GM21825 (cell line): ENCODE measurements around the gene SIGLEC12.
"Not testable (repeated sequence)": the region's sequence is repeated elsewhere in the genome, so short reads cannot be mapped to it uniquely, and the experiment has no call there.

Experiments used
- ATAC-seq: cut with Tn5 transposase; IDR thresholded peaks from one replicate; pipeline ENCODE4 v1.9.1; 2021; ENCODE audit warnings: mild to moderate bottlenecking, moderate library complexity; ENCODE audit not compliant: unreplicated experiment

Gene SIGLEC12

DNA sequence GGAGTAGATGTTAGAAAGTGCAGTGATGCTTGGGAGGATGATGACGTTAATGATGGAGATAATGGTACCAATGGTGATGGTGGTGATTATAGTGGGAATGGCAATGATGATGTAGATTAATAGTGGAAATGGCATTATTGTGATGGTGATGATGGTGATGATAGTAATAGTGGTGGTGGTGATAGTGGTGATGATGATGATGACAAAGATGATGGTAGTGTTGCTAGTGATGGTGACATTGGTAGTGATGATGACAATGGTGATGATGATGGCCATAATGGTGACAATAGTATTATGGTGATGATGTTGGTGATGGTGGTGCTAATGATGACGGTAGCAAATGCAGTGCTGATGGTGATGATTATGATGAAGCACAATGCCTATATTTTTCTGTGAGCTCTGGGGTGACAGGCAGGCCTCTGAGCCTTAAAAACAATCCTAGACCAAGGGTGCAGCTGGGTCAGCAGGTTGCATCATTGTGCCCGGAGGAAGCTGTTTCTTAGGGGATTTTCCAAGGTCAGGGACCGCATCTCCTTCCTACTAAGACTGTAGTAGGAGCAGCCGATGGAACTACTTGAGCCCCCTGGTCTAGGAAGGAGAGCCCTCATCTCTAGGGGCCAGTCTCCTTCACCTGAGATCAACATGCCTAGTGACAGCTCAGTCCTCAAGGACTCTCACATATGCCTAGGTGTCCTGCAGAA, 15.5 kb downstream of the SIGLEC12 start:
- ATAC-seq = no peak

- ATAC-seq = no peak
Measured at GRCh38 chr19:51480590-51480989, 21.0 kb downstream of the SIGLEC12 start.

DNA sequence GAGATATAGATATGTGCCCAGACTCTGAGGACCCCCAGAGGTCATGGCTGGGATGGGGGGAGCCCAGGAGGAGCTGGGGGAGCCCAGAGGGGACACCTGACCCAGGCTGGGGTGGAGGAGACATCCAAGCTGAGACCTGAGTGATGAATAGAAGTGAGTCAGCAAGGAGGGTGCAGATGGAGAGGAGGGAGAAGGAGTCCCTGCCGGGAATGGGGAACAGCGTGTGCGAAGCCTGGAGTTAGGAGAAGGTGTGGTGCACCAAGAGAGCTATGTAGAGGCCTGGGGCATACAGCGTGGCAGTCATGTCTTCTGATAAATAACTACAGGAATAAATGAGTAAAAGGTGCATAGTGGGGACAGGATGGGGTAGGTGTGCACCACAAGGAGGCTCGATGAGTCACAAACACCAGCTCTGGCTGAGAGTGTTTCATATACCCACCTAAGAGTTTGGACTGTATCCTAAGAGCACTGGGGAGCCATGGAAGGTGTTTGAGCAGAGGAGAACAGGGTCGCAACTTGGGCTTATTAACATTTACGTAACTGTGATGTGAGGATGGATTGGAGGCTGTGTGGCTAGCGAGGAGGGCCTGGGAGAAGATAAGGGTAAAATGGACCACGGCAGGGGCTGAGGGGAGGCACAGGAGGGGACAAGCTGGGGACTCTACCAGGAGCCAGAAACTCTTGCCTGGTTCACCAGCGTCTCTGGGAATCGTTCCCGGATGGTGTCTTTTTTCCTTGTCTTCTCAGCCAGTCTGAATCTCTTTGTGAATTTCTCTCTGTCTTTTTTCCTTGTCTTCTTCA, 21.9 kb downstream of the SIGLEC12 start:
- ATAC-seq = no peak

DNA sequence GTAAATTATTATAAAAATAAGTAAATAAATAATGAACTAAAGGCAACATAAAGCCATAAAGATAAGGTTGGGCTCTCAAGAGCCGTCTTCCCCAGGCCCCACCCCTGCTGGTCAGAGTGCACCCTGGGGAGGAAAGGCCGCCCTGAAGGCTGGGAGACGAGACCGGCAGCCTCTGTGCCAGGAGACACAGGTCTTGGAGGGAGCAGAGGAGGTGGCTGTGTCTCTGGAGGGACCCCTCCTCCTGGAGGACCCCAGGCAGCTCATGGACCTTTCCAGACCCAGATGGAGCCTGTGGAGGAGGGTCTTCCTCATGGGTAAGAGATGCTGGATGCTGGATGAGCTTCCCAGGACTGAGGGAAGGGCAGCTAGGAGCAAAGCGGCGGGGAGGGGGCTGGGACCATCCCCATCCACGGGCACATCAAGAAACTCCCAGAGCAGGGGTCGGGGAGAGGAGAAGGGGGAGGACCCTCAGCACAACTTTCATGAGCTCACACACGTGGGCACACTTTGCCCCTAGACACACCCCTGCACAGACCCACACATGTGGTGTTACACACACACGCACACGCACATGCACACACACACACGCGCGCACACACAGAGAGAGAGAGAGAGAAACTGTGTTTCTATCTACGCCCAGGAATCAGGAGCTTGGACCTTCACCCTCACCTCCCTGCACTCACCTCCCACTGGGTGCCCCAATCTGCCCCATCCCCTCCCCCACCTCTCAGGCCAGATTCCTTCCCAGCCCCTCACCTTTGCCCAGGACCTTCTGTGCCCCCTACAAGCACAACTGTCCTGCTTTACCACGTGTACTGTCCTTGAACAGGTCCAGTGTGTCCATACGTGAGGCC, 23.0 kb downstream of the SIGLEC12 start, which contains the start of gene CEACAM18:
Gene CEACAM18 (plus strand): TSS at position 159 of the 854 bp plus-strand sequence.
- ATAC-seq = no peak

DNA sequence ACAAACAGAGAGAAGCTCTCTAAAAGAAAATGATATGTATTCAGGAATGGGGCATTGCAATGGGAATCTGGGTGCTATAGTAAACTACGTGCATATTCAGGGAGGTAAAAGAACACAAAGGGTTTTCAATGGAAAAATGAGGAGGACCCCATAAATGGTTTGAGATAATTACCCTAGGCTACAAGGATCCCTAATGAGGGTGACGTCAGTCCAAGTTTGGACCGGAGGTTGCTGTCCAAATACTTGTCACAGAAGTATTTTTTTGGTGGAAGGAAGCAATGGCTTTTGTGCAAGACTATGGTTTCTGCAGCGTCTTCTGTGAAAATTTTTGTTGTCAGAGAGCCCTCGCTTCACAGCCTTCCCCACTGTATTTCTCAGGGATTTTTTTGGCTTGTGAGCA, 24.3 kb downstream of the SIGLEC12 start:
- no peak for ATAC-seq

DNA sequence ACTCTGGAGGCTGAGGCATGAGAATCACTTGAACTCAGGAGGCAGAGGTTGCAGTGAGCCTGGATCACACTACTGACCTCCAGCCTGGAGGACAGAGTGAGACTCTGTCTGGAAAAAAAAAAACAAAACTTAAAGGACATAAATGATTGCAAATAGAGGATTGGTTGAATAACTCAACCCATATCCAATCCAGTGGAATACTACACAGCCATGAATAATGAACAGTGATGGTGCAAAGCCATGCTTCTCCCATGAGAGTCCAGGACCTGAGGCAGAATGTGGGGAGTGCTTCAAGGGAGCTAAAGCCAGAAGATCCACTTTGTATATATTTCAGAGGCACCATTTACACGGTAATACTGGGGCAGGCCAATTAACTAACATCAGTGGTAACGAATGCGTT, 25.4 kb downstream of the SIGLEC12 start:
- ATAC-seq = no peak

DNA sequence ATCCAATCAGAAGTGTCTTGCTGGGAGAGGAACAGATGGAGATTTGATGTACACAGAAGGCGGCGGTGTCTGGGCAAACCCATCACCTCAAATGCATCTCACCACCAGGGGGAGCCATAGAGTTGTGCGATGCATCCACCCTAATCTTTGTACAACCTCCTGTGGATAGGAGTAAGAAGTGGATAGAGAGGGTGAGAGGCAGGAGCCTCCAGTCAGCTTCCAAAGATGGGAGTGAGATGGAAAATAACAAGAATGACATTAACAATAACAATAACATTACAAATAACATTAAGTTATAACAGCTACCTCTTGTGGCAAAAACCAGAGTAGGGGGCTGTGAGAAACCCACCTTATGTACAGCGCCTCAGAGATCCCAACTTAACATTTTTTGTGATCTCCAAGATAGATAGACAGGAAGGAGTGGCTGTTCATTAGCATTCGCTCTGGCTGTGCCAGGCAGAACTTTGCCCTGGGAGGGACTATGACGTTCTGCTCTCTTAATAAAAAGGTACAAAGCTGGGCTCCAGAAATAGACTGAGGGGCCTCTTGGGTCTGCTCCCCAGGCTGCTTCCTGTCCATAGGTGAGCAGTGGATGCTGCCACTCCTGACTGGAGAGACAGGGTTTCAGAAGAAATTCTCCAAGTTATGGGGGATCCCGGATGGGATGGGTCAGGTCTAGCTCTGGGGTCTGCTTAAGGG, 28.4 kb downstream of the SIGLEC12 start:
- no peak for ATAC-seq

GRCh38 chr19:51472607-51473006, 29.0 kb downstream of the SIGLEC12 start:
- ATAC-seq = no peak

GRCh38 chr19:51471527-51471926, 30.1 kb downstream of the SIGLEC12 start:
- no peak for ATAC-seq

DNA sequence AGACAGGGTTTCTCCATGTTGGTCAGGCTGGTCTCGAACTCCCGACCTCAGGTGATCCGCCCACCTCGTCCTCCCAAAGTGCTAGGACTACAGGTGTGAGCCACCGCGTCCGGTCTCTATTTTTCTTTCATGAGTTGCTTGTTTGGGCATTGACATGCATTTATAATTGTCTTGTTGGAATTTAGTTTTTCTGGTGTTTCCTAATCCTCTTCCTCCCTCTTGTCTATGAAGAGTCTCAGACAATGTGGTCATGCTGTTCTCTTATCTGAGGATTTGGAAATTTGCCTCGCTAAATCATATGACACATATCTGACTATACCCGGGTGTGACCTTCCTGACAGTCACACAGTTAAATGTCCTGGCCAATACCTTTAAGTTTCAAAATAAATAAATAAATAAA, 30.6 kb downstream of the SIGLEC12 start:
- ATAC-seq = no peak

- no peak for ATAC-seq
Measured at GRCh38 chr19:51469629-51470028, 32.0 kb downstream of the SIGLEC12 start.

DNA sequence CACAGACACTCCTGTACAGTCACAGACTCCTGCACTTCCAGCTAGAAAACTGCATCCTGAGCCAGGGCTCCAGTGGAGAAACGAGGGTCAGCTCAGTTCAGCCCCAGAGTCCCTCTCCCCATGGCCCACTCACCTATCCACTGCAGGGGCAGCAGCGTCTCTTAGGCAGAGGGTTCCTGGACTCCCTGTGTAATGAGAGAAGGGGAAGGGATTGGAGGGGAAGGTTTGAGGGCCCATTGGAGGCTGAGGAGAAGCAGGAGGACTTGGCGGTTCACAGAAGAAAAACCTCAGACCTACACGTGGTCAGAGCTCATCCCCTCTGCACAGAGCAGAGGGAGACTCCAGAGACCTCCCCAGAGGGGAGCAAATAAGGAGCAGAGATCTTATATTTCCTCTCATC, 32.4 kb downstream of the SIGLEC12 start:
- ATAC-seq = no peak

GRCh38 chr19:51468545-51468920, 33.1 kb downstream of the SIGLEC12 start:
- no peak for ATAC-seq

DNA sequence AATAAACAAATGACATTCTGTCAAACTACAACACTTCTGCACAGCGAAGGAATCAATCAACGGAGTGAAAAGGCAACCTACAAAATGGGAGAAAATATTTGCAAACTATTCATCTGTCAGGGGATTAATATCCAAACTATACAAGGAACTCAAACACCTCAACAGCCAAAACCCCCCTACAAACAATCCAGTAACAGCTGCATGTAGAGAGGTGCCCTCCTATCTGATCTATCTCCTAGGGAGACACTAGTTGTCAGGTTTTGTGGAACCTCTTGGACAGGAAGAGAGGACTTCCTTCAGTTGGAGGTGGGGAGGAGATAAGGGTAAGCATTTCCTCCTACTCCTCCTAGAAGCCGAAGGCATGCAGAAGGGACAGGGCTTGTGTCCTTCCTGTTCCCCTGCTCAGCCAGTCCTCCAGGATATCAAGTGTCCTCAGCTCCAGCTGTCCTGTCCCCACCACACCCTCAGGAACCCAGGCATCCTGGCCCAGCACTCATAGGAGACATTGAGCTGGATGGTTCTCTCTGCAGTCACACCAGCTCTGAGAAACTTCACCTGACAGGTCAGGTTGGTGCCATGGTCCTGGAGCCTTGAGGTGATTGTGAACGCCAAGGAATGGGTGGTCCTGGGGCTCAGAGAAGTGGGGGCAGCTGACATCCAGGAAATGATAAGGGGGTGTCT, 33.6 kb downstream of the SIGLEC12 start:
- ATAC-seq = no peak

GRCh38 chr19:51466723-51467122, 34.9 kb downstream of the SIGLEC12 start:
- ATAC-seq = no peak

DNA sequence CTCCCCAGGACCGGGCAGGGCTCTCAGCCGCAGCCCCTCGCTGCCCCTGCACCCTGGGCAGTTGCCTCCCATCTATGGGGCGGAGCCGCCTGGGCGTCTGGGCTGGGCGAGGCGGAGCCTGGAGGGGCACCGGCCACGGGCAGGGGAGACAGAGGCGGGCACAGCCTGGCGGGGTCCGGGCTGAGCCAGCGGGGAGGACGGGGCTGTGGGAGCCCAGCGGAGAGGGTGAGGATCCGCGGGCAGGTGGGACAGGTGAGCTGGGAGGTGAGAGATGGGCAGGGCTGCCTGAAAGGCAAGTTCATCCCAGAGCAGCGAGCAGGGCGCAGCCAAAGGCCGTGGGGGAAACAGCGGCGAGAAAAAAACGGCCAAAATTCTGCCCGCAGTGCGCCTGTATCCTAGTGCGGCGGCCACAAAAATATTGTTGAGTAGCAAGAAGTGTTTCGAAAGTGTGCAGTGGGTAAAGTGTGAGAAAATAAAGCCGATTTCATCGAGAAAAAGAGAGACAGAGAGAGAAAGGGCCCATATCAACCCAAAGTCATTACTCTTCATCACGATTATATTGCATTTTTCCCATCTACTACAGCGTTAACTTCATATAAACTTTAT, 37.5 kb downstream of the SIGLEC12 start:
- ATAC-seq = not testable (repeated sequence)

- no peak for ATAC-seq
Measured at GRCh38 chr19:51462681-51463080, 38.9 kb downstream of the SIGLEC12 start.

- ATAC-seq = no peak
Measured at GRCh38 chr19:51462276-51462675, 39.3 kb downstream of the SIGLEC12 start.

DNA sequence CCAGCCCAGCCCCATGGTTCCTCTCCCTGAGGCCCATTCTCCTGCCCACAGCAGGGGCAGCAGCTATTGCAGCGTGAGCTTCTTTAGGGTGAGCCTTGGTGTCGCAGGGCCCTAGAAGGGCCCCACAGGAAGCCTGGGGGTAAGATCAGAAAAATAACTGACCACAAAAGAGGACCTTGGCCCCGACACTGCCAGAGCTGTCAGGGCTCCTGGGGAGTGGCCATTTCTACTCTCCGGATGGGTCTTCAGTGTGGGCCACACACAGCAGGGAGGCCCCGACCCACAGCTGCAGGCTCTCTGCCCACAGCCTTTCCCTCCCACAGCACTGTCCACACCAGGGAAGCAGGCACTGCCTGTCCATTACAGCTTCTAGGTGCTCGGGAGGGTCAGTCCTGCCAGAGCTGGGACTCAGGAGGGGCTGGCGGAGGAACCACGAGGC, 39.9 kb downstream of the SIGLEC12 start:
- ATAC-seq = no peak
